Measurements from ENCODE around the gene ARMCX1.

The ARMCX1 gene

DNA sequence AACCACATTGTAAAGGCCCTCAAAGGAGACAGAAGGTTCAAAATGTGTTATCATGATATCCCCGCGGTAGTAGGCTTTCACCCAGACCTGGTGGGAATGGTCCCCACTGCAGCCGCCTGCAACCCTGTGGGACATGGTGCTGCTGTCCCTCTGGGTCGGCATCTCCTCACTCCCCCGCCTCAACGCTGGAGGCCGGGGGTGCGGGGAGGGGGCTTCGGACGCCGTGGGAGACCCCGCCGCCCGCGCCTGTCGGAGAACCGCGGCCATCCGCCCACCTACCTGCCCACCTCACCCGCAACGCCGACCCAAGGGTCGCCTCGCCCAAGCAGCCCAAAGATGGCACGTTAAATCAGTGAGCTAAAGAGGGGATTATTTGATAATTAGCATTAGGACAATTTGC lies 11.2 kb upstream of the ARMCX1 start:
- Histone ChIP-seq H3K9ac (no peak overlapping the region), H3K9me3 (ENCODE audit: control insufficient read depth, low read length) (no peaks in the 10 kb centered on the region), H3K4me3 (ENCODE audit: low read depth, low read length) (no peak overlapping the region), H3K79me2 (no peaks in the 10 kb centered on the region), H3K27me3 (ENCODE audit: control insufficient read depth, insufficient read depth, low read length) (no peaks in the 10 kb centered on the region), H3K4me2 (ENCODE audit: low read length) (no peak overlapping the region), H3K27ac (no peak overlapping the region), H3K36me3 (ENCODE audit: control insufficient read depth, insufficient read depth, low read length) (no peaks in the 10 kb centered on the region), H3K4me1 (no peaks in the 10 kb centered on the region), H2AFZ (no peak overlapping the region)
- TF ChIP-seq, protein P1, sequence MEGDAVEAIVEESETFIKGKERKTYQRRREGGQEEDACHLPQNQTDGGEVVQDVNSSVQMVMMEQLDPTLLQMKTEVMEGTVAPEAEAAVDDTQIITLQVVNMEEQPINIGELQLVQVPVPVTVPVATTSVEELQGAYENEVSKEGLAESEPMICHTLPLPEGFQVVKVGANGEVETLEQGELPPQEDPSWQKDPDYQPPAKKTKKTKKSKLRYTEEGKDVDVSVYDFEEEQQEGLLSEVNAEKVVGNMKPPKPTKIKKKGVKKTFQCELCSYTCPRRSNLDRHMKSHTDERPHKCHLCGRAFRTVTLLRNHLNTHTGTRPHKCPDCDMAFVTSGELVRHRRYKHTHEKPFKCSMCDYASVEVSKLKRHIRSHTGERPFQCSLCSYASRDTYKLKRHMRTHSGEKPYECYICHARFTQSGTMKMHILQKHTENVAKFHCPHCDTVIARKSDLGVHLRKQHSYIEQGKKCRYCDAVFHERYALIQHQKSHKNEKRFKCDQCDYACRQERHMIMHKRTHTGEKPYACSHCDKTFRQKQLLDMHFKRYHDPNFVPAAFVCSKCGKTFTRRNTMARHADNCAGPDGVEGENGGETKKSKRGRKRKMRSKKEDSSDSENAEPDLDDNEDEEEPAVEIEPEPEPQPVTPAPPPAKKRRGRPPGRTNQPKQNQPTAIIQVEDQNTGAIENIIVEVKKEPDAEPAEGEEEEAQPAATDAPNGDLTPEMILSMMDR (IDR thresholded peaks at IDR 0.05) = no peak

DNA sequence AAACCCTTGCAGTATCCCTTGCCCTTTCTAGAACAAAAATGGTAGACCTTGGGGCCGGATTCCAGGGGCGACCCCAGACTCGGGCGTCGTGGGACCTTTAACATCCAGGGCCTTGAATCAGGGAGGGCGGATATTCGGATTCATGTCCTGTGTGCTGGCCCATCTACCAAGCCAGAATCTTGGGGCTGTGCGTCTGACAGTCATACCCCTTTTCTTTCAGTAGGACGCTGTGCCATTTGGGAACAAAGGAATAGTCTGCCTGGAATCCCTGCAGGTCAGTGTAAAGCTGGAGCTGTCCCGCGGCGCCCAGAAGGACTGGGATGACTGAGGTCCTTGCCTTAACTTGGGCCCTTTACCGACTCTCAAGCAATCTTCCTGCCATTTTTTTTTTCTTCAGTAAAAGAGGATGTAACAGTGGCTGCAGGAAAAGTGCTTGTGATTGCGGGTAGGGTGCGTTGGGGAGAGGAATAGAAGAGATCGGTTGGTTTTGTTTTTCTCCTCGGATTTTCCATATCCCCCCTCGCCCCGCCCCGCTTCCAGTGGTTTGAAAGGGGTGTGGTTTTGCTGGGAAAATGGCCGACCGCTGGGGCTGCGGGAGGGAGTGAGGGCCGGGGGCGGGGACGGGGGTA lies 518 bp downstream of the ARMCX1 start:
- H3K9ac ChIP-seq = no peak overlapping the region
- no peaks in the 10 kb centered on the region for H3K4me1 ChIP-seq
- TF ChIP-seq, protein P1 (IDR thresholded peaks at IDR 0.05) = no peak
- peak overlapping the region; percentile 82 for H3K27ac ChIP-seq
- no peaks in the 10 kb centered on the region for H3K79me2 ChIP-seq
- peak overlapping the region; percentile 63 for H3K4me2 ChIP-seq (ENCODE audit: low read length)
- no peaks in the 10 kb centered on the region for H3K9me3 ChIP-seq (ENCODE audit: control insufficient read depth, low read length)
- no peaks in the 10 kb centered on the region for H3K36me3 ChIP-seq (ENCODE audit: control insufficient read depth, insufficient read depth, low read length)
- peak overlapping the region; percentile 90 for H2AFZ ChIP-seq
- H3K4me3 ChIP-seq (ENCODE audit: low read depth, low read length) = peak overlapping the region; percentile 73
- H3K27me3 ChIP-seq (ENCODE audit: control insufficient read depth, insufficient read depth, low read length) = no peaks in the 10 kb centered on the region

DNA sequence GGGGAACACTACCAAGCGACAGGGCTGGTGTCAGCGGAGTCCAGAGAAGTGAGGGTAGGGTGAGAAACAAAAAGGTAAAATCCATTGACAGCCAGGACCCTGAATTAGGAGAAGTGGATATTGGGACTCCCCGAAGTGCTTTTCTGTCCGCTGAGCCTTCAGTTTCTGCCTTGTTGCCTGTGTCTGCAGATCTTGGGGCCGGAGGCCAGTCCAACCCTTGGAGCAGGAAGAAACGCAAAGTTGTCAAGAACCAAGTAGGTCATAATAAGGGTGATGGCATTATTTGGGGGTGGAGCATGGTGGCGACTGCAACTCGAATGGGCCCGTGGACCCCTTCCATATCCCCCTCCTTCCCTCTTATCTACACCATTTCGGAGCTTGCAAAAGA lies 1.0 kb downstream of the ARMCX1 start:
- no peaks in the 10 kb centered on the region for H3K9me3 ChIP-seq (ENCODE audit: control insufficient read depth, low read length)
- no peak overlapping the region for H3K9ac ChIP-seq
- peak overlapping the region; percentile 90 for H2AFZ ChIP-seq
- TF ChIP-seq, protein P1 (IDR thresholded peaks at IDR 0.05) = no peak
- no peaks in the 10 kb centered on the region for H3K27me3 ChIP-seq (ENCODE audit: control insufficient read depth, insufficient read depth, low read length)
- H3K4me1 ChIP-seq = no peaks in the 10 kb centered on the region
- peak overlapping the region; percentile 82 for H3K27ac ChIP-seq
- H3K4me3 ChIP-seq (ENCODE audit: low read depth, low read length) = peak overlapping the region; percentile 73
- H3K4me2 ChIP-seq (ENCODE audit: low read length) = peak overlapping the region; percentile 63
- H3K36me3 ChIP-seq (ENCODE audit: control insufficient read depth, insufficient read depth, low read length) = no peaks in the 10 kb centered on the region
- no peaks in the 10 kb centered on the region for H3K79me2 ChIP-seq

DNA sequence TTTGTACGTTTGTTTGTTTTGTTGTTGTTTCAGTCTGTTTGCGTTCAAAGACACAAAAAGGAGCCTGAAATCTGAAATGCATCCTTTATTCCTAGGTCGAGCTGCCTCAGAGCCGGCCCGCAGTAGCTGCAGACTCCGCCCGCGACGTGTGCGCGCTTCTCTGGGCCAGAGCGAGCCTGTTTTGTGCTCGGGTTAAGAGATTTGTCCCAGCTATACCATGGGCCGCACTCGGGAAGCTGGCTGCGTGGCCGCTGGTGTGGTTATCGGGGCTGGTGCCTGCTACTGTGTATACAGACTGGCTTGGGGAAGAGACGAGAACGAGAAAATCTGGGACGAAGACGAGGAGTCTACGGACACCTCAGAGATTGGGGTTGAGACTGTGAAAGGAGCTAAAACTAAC lies 2.4 kb downstream of the ARMCX1 start:
- Histone ChIP-seq H3K4me3 (ENCODE audit: low read depth, low read length) (no peak overlapping the region), H3K9ac (no peak overlapping the region), H3K27me3 (ENCODE audit: control insufficient read depth, insufficient read depth, low read length) (no peaks in the 10 kb centered on the region), H3K4me2 (ENCODE audit: low read length) (no peak overlapping the region), H3K79me2 (no peaks in the 10 kb centered on the region), H3K36me3 (ENCODE audit: control insufficient read depth, insufficient read depth, low read length) (no peaks in the 10 kb centered on the region), H3K4me1 (no peaks in the 10 kb centered on the region), H3K27ac (no peak overlapping the region), H2AFZ (no peak overlapping the region), H3K9me3 (ENCODE audit: control insufficient read depth, low read length) (no peaks in the 10 kb centered on the region)
- TF ChIP-seq, protein P1 (IDR thresholded peaks at IDR 0.05) = no peak

DNA sequence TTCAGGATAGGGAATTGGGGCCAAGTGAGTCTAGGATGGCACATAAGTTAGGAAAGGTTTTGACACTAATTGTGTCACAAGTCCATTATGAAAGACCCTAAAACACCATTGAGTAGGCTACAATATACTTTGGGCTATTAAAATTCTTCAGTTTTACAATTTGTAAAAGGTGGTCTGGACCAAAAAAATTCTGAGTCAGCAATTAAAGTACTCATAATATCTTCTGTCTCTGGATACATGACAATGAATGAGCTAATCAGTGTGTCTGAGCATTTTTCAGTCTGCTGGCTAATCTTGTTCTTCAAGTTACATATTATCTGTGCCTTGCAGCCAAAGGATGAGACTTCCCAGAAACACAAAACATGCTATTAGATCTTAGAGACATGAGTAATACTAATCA lies 14.3 kb downstream of the ARMCX1 start:
- H3K36me3 ChIP-seq (ENCODE audit: control insufficient read depth, insufficient read depth, low read length) = no peaks in the 10 kb centered on the region

More for the DNA sequence above, 14.3 kb downstream of the ARMCX1 start:
- Histone ChIP-seq H3K9me3 (ENCODE audit: control insufficient read depth, low read length) (no peaks in the 10 kb centered on the region), H3K79me2 (no peaks in the 10 kb centered on the region), H3K27me3 (ENCODE audit: control insufficient read depth, insufficient read depth, low read length) (no peaks in the 10 kb centered on the region), H2AFZ (no peak overlapping the region), H3K9ac (no peak overlapping the region), H3K4me2 (ENCODE audit: low read length) (no peak overlapping the region), H3K27ac (no peak overlapping the region), H3K4me3 (ENCODE audit: low read depth, low read length) (no peak overlapping the region), H3K4me1 (no peaks in the 10 kb centered on the region)
- TF ChIP-seq, protein P1 (IDR thresholded peaks at IDR 0.05) = no peak

Data from parathyroid adenoma (tissue), 2 donors.